Hematopoietic multipotent progenitor cell treated with erythropoietin and hydrocortisone succinate and interleukin-3 and kit ligand, for 17 days (in vitro differentiated cells): ENCODE data around the gene FBXL17.
"Not testable (repeated sequence)": the region's sequence is repeated elsewhere in the genome, so short reads cannot be mapped to it uniquely, and the experiment has no call there.

ENCODE experiments used
- DNase-seq: peaks from one replicate; pipeline ENCODE4 v3.0.0-alpha.2; 2015; ENCODE audit warnings: low spot score

Gene FBXL17

GRCh38 chr5:108381954-108382783 is at the start of gene FBXL17:
FBXL17 (minus strand) TSS chr5:108382098.
- peak; percentile 77 for DNase-seq

GRCh38 chr5:108430931-108431608 is 49.2 kb upstream of the FBXL17 start:
- DNase-seq, result no peak

GRCh38 chr5:108421713-108422112 is 39.8 kb upstream of the FBXL17 start:
- no peak for DNase-seq

DNA sequence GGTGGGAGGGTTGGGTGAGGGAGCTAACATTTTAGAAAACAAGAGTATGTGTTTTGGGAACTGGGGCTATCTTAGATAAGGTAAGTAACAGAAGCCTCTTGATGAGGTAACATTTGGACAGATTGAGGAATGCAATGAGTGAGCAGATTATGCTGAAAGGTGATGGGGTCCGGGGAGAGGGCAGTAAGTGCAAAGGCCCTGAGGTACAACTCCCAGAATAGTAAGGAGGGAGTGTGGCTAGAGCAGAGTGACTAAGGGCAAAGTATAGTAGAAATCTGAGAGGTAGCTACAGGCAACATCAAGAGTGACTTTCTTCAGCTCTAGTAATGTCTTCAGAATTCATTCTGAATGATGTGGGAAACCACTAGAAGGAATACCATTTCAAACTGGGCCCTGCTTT is 38.9 kb upstream of the FBXL17 start:
- no peak for DNase-seq

DNA sequence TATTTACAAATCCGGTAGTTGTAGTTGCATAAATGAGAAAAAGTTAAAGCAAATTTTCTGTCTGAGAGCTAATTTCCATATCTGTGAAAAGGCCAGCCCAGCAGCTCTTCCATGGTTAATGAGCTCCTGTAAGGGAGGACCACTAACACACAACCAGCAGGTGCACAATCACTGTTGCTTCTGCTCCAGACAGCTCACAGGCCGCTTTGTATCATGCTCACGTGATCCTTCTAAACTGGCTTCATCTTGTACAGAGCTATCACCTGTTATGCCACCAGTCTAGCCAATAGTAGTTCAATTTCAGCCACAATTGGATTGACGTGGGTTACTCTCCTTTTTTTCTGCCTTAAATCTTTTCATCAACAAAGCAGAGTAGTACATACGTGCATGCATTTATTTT is 38.3 kb upstream of the FBXL17 start:
- DNase-seq, result no peak

DNA sequence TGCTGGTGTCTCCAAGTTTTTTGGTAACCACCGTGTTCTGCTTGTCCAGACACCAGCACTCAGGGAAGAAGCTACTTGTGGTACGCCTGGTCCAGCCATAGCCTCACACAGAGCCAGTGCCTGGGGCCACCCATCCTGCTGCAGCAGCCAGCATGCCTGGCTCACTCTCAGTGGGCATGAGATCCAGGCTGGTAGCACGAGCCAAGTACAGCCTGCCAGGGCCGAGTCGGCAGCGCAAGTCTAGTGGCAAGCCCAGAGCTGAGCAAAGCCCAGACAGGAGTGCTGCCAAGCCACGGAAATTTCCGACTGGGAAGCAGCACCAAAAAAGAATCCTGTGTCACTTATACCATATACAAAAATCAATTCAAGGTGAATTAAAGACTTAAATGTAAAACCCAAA is 36.3 kb upstream of the FBXL17 start:
- DNase-seq, result no peak

- no peak for DNase-seq
Observed at GRCh38 chr5:108417166-108417670, 35.3 kb upstream of the FBXL17 start.

DNA sequence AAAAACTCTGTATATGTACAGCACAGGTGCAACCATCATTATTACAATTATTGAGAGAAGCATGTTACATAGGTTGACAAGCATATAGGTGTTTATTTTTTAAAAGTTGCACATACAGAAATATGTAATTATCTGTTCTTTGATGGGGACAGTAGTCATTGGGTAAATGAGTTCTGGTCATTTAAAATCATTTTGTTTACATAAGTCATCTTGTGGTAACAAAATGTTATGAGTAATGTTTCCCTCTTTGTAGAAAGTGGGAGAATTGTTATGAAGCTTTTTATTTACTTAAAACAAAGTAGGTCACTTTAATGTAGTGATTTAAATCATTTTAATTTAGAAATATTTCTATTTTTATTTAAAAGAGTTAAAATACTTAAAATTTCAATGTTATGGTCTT is 33.8 kb upstream of the FBXL17 start:
- DNase-seq, result no peak

- no peak for DNase-seq
Observed at GRCh38 chr5:108409786-108410185, 27.9 kb upstream of the FBXL17 start.

- DNase-seq, result not testable (repeated sequence)
Observed at GRCh38 chr5:108405201-108405600, 23.3 kb upstream of the FBXL17 start.

- DNase-seq, result no peak
Observed at GRCh38 chr5:108398964-108399363, 17.1 kb upstream of the FBXL17 start.

- not testable (repeated sequence) for DNase-seq
Observed at GRCh38 chr5:108396837-108397236, 14.9 kb upstream of the FBXL17 start.

DNA sequence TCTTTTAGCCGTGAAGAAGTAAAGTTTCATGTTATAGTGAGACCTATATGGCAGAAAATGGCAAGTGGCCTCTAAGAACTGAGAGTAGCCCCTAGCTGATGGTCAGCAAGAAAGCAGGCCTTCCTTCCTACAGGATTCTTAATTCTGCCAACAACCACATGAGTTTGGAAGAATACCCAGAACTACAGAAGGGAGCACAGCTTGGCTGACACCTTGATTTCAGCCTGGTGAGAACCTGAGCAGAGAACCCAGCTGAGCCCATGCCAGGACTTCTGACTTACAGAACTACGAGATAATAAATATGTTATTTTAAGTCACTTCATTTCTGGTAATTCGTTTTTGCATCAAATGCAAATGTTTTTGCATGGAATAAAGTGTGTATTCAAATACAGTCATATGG is 5.9 kb upstream of the FBXL17 start:
- no peak for DNase-seq

GRCh38 chr5:108386345-108387061 is 4.6 kb upstream of the FBXL17 start:
- DNase-seq, result no peak

DNA sequence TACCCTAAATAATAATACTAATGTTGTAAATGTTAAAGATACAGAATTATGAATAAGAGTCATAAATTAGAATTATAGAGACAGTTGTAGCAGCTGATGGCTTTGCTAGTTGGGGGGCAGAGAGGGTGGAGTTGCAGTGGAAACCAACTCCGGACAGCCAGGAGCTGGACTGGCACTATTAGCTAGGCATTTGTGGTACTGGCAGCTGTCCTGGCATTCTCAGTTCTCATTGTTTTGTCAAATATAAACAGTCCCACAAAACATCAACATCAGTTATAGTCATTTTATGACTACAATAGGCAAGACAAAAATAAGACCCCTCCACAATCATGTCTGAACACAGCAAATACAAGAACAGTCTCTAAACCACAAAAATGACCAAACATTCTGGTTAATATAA is 2.8 kb upstream of the FBXL17 start:
- DNase-seq, result no peak

DNA sequence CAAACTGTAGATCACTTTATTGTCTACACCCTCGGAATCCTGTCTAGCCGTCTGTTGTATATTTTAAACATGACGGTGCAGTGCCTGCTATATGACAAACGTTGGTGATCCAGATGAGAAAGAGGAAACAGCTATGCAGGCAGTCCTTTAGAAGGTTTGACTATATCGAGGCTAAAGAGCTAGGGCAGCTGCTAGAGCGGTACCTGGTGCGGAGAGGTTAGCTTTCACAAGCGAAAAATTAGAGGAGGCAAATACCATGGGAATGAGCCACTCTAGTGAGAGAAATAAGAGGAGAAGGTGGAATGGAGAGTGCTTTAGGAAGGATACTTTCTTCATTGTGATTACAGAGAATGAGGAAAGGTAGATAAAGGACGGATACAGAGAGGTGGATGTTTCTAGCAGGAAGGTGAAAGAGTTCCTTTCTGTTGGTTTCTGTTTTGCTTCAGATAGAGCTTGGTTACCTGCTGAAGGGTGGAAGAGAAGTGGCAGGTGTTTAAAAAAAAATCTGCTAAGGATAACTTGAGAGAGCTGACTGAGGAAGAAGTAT is 959 bp upstream of the FBXL17 start:
- no peak for DNase-seq

DNA sequence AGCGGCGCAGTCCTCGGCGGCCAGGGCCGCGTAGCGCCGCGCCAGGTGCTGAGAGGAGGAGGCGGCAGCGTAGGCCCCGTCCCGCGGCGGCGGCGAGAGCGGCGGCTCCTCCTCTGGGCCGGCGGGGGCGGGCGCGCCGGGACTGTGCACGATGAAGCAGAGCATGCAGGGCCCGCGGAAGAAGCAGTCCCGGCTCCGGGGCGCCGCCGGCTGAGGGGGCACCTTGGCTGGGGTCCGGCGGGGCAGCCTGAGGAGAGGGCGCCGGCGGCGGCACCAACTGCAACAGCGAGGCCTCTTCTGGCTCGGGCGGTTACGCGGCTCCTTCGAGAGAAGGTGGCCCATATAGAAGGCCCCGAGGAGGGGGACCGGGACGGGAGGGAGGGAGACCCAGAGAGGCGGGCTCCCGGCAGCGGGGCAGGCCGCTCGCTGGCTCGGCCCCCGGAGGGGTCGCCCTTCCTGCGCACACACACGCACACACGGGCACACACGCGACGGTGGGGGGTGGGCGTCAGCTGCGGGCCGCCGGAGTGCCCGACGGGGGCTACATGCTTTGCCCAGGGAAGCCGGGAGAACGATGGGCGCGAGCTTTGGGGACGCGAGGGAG is 446 bp downstream of the FBXL17 start:
- DNase-seq, result peak; percentile 51

GRCh38 chr5:108380531-108381349 is 1.2 kb downstream of the FBXL17 start:
- DNase-seq, result peak; percentile 25

GRCh38 chr5:108379722-108380530 is 2.0 kb downstream of the FBXL17 start:
- no peak for DNase-seq

GRCh38 chr5:108375768-108376167 is 6.1 kb downstream of the FBXL17 start:
- DNase-seq, result no peak
